ENCODE measurements around the gene A3GALT2.

The A3GALT2 gene

DNA sequence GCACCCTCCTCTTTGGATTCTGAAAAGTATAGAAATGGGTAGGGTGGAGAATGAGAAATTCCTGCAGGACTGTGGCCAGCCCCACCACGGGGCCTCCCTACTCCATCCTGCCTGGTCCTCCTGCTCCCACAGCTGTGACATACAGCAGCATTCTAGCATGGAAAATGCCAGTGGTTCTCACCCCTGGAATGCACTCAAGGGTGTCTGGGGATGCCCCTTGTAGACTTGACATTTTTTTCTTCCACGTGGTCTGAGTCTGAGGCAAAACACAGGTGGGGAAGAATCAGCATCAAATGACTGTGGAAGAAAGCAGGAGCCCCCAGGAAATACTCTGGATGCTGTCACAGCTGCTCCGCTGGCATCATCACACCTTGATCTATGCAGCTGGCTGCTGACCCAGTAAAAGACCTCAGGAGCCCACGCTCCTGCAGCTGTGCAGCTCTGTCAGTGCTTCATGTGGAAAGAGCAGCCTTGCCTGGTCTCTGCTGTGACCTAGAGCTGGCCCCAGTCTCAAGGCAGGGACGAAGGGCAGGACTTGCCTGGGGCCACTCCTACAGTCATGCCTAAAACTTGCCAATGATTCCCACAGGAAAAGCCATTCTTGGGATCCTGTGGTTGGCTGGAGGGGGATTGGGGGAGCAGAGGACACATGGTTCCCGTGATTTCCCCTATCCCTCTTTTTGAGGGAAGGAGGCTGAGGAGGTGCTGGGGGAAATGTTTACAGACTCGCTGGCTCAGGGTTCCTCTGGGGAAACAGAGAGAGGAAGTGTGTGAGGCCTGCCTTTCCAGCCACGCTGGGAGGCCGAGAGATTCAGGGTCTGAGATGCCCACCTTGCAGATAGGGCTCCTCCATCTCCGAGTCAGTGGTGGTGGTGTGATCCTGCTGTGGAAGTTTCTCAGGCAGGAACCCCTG, 10.8 kb upstream of the A3GALT2 start:
- no peak for DNase-seq (ENCODE audit: low spot score)

DNA sequence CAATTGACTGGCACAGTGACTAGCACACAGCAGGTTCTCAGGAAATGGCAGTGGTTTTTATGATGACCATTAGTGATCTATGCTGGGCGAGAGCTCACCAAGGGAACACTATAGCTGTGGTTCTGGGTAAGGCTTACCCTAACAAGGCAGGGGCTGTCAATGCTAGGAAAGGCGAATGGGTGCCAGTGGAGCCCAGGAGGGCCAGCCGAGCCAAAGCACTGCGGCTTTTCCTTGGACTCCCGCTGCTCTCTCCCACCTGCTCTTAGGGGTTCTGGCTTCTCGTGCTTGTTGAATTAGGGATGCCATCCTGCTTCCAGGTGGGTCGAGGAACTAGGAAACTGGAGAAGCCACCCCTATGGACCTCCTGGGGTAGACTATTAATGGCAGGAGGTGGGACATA, 10.0 kb upstream of the A3GALT2 start:
- DNase-seq (ENCODE audit: low spot score): no peak

DNA sequence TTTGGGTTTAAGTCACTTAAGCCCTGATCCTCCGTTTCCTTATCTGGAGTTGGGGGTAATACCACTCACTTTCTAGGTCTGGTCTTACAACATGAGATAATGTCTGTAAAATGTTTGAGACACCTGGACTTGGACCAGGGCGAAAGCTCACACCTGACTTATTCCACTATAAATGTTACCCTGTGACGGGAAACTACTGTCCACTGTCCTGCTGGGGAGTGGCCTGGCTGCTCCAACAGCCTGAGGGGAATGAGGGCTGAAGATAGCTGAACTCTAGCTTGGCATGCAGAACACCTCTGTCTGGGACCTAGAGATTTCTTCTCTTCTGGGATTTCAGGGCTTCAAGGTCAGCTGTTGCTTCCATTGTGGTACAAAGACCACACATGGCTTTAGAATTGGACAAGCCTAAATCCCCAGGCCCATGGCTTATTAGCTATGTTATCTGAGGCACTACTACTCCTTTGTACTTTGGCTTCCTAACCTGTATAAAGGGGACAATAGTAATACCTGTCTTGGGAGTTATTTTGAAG, 9.5 kb upstream of the A3GALT2 start:
- DNase-seq (ENCODE audit: low spot score): no peak

DNA sequence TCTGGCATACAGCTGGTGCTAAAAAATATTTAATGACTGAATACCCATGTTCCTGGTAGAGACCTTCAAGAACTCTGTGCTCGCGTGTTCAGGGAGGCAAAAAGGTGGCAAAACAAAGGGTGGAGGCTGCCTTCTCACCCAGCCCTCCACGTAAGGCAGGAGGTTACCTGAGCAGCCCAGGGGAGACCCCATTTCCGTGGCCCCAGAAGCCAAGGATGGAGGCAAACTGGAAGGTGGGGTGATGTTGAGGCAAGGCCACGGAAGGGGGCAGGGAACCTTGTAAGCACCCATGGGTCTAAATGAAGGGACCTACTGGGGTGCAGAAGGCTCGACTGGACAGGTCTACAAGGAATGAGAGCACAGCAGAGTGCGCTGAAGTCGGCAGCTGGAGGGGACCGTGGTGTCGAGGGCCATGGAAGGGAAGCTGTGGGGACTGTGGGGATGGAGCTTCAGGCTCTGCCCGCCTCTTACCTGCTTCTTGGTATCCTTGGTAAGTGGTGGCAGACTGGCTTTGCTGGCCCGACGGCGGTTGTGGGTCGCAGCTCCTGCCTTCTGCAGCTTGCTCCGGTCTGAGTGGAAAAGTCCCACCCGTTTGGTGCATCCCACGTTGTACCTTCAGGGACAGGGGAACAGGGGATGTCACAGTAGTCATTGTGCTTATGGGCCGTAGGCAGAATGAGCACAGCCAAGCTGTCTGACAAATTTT, 8.9 kb upstream of the A3GALT2 start:
- DNase-seq (ENCODE audit: low spot score): no peak

DNA sequence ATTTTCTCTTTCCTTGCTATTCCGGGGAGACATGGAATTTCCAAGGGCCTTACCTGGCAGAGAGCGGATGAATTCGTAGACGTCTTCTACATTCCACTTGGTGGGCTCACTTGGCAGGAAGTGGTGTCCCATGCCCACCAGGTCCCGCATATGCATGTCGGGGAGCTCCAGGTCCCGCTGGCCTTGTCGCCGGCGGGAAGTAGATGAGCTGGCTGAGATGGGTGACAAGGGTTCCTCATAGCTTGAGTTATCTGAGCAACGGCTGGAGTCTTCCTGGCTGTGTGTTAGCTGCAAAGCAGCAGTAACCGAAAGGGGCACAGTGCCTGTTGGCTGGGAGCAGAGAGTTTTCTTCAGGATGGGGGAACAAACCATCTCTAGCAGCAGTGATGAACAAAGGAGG, 7.9 kb upstream of the A3GALT2 start:
- DNase-seq (ENCODE audit: low spot score): no peak

DNA sequence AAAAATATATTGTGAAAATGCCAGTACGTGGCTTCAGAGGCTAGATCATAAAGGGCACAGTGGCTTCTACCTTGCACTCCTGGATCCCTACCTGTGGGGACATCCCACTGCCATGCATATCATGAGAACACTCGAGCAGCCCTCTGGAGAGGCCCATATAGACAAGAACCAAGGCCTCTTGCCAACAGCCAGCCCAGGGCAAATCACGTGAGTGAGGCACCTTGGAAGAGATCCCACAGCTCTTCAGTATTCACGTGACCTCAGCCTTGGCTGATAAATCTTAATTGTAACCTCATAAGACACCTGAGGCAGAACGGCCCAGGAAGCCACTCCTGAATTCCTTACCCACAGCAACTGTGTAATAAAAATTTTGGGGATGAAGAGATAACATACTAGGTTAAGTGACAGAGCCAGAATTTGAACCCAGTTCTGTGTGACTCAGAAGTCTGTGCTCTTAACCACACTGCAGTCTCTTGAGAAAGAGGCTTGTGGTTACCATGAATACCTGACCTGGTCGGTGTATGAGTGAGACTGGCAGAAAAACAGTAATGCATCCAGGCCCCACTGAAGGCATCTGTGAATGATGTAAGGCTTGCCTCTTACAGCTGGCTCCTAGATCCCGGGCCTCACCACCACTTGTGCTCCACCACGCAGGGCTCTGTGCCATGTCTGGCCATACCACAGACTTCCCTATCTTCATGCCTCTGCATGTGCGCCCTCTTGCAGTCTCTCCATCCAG, 6.9 kb upstream of the A3GALT2 start:
- DNase-seq (ENCODE audit: low spot score): no peak

DNA sequence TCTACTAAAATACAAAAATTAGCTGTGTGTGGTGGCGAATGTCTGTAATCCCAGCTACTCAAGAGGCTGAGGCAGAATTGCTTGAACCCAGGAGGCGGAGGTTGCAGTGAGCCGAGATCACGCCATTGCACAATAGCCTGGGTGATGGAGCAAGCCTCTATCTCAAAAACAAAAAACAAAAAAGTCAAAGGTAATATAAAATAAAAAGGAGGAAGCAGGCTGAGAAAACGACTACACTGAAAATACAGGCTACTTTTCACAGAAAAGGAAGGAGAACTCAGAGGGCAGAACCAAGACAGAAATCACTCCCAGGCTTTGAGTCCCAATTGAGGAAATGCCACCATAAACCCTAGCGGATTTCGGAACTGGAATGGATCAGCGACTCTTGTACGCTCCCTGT, 5.9 kb upstream of the A3GALT2 start:
- no peak for DNase-seq (ENCODE audit: low spot score)

DNA sequence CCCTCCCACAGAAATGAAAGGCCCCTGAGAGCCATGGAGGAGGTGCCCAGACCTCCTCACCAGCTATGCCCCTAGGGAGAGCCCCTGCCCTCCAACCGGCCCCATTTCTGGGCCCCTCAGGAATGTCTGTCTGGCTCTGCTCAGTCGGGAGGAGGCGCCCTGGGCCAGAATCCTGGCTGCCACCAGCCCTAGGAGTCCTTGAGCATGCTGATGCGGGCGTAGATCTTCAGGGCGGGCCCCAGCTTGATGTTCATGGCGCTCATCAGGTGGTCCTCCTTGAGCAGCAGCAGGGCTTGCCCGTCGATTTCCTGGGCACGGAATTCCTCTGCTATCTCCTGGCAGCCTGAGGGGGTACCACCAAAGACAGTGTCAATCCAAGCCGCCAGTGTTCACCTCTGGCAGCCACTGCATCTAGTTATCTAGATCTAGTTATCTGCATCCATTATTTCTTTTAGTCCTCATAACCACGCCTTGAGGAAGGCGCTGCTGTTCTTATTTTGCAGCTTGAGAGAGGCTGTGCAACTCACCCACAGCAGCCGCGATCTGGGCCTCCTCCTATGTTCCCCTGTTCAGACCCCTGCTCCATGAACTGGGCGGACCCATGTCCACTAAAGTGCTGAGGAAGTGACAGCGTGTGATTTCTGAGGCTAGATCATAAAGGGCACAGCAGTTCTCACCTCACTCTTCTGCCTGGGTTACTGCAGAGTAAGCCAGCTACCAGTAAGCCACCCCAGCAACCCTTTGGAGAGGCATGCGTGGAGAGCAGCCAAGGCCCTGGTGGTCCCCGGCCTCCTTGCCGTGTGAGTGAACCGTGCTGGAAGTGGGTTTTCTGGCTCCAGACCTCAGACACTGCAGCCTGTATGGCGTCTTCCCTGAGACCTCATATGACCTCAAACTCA, 4.0 kb upstream of the A3GALT2 start:
- no peak for DNase-seq (ENCODE audit: low spot score)

DNA sequence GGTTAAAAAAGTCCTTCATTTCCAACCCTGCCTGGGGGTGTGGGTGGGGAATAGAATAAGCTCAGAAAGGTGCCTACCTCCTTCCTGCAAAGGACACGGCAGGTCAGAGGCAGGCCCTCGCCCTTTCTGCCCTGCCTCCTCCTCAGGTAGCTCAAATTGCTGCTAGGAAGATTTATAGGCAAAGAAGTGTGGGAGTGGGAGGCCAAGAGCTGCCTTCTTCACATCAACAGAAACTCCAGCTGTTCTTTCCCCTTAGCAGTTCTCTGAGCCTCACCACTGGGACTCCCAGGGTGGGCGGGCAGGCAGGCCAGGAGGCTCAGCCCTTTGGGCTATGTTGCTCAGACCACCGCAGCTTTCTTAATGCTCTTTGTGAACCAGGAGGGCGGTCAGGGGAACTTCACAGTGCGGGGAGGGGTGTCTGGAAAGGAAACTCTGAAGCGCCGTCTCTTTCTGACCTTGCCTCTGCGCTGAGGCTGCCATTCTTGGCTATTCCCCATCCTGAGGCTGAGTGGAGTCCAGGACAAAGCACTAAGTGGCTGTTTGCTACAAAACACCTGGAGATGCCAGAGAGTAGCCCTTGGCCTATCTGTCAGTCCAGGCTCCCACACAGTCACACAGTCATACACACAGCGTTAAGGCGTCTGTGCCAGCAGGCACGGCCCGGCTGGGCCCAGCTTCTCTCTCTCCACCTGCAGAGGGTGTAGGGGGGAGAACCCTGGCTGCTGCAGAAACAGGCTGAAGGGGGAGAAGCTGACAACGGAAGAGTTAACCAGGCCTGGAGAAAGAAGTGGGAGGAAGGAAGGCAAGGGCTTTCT, 3.0 kb upstream of the A3GALT2 start:
- DNase-seq (ENCODE audit: low spot score): no peak

DNA sequence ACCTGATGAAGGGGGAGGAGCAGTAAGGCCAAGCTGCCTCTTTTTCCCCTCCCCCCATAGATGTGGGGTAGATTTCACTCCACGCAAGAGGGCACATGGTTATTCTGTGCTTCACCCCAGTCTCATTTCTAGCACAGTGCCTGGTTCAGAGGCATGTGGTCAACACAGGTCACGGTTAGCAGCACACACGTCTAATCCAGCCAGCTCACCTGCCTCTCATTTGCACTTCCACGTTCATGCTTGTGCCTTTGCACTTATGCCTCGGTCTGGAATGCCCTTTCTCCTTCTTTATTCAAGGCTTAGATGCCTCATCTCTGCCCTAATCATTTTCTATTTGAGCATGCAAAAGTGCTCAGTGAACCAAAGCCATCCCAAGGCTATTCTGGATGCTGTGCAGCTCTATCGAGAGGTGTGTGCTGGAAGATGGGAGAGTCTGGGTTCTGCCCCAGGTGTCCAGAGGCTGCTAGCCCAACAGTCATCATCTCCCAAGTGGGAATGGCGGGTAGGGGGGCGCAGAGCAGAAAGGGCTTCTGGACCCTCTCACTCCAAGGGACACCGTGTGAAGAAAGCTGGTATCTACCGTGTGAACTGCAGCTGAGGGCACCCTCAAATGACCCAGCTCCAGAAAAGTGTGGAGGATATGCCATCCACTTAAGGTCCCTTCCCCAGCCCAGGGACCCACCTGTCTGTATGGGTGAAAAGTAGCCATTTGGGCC, 2.1 kb upstream of the A3GALT2 start:
- no peak for DNase-seq (ENCODE audit: low spot score)

DNA sequence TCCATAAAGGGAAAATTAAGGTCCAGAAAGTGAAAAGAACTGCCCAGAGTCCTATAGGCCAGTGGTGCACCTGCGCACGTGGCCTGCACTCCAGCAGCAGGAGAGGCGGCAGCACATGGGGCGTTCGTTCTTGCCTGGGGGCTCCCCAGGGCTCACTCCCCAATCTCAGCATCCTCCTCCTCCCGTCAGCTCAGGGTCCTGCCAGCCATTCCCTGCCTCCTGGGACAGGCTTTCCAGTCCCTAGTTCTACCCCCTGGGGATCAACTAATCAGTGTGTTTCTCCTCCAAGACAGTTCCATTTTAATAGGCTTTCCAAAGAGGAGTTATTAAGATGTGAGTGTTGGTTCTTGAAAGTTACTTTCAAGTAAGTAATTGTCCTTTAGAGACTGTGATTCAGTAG, 1.2 kb upstream of the A3GALT2 start:
- no peak for DNase-seq (ENCODE audit: low spot score)

DNA sequence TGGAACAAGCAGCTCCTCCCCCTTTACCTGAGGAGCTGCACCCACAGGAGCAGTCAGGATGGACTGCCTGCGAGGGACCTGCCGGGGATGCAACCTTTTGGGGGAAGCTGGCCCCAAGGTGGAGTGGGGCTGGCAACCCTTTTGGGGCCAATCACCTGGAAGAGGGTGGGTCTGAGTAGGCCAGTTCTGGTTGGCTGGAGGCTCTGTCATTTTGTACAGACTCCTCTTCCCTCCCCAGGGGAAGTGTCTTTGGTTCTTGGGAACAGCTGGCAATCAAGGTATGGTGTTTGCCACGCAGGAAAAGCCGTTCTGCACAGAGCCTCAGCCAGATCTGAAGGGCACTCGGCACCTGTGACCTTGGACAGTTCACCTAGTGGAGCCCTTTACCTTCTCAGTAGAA, 280 bp upstream of the A3GALT2 start:
- no peak for DNase-seq (ENCODE audit: low spot score)

DNA sequence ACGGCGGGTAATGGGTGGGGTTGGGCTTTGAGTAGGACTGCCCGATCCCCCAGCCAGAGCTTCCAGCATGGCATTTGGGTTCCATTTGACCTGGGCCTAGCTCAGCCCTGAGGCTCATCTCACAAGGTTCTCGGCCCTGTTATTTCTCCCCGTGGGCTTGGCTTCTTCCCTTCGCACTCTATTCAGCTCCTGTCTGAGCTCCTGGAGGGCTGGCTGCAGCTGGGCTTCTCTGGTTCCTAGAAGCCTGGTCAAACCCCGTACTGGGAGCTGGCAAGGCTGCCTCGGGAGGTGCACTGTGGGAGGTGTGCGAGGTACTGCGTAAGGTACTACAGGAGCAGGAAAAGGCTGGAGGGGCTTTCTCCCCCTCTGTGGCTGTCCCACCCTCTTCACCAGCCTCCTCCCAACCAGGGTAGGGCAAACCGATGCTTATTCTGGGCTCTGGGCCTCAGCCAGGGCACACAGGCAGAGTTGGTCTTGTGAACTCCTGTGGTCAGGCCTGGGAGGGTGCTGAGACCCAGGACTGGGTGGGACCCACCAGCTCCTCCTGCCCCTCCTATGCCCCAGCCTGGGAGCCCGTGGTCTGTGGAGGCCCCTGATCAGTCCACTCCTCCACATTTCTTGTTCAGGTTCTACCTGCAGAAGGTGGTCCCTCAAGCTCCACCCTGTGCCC, 814 bp downstream of the A3GALT2 start:
- no peak for DNase-seq (ENCODE audit: low spot score)

DNA sequence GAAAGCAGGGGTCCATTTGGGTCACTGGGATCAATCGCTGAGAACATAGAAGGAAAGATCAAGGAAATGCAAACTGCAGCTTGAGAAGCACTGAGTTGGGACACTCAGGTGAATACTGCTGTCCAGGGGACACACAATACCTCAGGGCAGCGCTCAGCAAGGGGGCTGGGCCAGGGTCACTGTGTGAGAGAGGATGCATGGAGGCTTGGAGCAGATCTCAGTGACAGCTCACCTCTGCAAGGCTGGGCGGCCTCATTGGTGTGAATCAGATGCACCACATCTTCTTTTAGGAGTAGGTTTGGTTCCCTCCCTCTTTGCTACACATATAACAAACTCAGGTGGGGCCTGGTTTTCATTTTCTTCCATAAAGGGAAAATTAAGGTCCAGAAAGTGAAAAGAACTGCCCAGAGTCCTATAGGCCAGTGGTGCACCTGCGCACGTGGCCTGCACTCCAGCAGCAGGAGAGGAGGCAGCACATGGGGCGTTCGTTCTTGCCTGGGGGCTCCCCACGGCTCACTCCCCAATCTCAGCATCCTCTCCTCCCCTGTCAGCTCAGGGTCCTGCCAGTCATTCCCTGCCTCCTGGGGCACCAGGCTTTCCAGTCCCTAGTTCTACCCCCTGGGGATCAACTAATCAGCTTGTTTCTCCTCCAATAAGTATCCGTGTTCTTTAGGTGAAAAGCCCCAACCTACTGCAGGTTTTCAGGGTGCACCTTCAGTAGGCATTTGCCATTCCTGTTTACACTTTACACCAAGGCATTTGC, 1.5 kb downstream of the A3GALT2 start:
- DNase-seq (ENCODE audit: low spot score): no peak

DNA sequence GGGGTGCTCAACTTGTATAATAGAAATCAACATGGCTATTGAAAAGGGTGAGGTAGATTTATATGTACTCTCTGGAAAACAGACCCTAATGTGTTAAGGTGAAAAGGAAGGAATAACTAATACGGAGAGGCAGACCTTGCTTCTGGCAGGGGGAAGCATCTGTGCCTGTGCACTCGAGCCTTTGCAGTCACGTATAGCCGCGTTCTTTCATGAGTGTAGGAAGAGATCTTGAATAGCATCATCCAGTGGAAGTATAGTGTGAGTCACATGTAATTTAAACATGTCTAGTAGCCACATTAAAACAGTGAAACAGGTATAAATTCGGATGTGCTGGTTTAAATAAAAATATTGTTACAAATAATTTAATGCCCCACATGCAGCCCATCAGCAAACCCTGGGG, 3.0 kb downstream of the A3GALT2 start:
- DNase-seq (ENCODE audit: low spot score): no peak

DNA sequence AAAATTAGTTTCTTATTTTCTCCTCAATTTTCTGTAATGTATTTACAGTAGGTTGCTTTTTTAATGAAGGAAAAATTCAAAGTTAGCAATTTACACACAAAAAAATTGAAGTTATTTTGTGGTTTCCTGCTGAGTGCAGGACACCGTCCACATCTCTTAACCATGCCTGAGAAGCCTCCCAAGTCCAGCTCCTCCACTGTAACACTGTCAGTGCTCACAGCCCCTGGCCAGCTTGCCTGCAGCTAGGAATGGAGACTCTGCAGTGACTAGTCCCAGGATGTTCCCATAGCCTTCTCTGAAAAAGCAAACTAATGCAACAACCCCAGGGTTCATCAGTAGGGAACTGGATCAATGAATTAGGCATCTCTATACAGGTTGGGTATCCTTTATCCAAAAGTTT, 3.5 kb downstream of the A3GALT2 start:
- DNase-seq (ENCODE audit: low spot score): no peak

DNA sequence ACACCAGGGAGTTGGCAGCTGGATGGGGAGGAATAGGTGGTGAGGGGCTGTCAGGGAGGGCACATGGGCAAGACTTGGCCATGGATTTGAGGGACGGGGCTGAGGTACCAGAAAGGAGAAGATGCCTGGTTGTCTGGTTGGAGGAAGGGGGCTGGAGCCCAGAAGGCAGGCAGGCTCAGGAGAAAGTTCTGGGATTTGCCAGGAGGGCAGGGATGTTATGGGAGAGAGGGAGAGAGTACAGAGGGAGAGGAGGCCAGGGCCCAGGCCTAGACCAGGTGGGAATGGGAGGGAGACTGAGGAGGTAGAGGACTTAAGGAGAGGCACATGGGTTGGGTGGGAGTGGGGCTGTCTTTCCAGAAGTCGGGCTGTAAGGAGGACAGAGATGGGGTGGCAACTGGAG, 4.3 kb downstream of the A3GALT2 start:
- no peak for DNase-seq (ENCODE audit: low spot score)

DNA sequence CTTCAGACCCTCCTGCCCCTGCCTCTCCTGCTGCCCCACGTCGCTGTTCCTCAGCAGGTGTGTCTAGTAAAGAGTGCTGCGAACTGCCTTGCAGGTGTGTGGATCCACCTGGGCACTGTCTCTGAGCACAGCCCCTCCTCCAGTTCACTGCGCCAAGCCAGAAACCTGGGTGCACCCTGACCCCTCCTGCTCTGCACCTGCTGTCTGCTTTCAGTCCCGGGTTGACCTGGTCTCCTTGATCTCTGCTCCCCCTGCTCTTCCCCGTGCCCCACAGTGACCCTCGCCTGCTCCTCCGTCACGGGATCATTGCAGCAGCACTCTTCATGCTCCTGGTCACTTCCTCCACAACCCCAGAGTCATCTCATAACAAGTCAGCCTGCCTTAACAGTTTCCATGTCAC, 6.5 kb downstream of the A3GALT2 start:
- DNase-seq (ENCODE audit: low spot score): no peak

DNA sequence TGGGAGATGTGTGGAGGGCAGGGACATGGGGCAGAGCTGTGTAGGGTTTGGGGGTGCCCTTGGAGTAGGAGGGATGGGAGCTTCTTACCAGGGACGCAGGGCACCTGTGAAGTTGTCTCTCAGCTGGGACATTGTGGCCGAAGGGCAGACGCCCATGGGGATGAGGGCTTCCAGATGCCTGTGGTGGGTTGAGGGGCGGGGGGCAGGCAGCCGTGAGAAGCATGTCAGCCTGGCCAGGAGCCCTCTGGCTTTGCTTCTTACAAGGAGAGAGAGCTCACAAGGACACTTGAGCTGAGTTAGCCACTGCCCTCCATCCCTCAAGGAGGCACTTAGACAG, 8.5 kb downstream of the A3GALT2 start:
- no peak for DNase-seq (ENCODE audit: low spot score)
